Keratinocyte (primary cell): ENCODE data around the gene DLGAP1. TPM values are rescaled to one million over a fixed set of nuclear protein-coding genes. Genes with fewer than 3 reads are reported as not detected.

Experiments
- DNase-seq: peaks from one replicate; pipeline ENCODE4 v3.0.0-alpha.2; 2011; ENCODE audit warnings: low read depth, missing footprints, low spot score
- FAIRE-seq: peaks from 2 replicates; lab custom pipeline; 2011; peaks lifted over from hg19 to GRCh38; lab: Jason Lieb, UNC
- H2AFZ ChIP-seq: 2 replicates; pipeline ENCODE4 v1.6.0; 2012; ENCODE audit warnings: low read length, control low read depth, inconsistent platforms; ENCODE audit not compliant: control insufficient read depth
- H3K27ac ChIP-seq: 2 replicates; pipeline ENCODE4 v1.5.1; 2011; ENCODE audit warnings: low read length; ENCODE audit not compliant: control insufficient read depth, insufficient read depth
- H3K27me3 ChIP-seq: 3 replicates; pipeline ENCODE4 v1.6.0; 2011; ENCODE audit warnings: low read length; ENCODE audit not compliant: control insufficient read depth, insufficient read depth; ENCODE audit errors: extremely low read depth
- H3K36me3 ChIP-seq, 2 experiments: 2 replicates in 1 of 2; 3 replicates in 1 of 2; pipeline ENCODE4 v1.5.1; 2011; ENCODE audit warnings: low read length in 2 of 2, mild to moderate bottlenecking in 1 of 2; ENCODE audit not compliant: control insufficient read depth in 2 of 2, insufficient read depth in 2 of 2; ENCODE audit errors: extremely low read depth in 1 of 2
- H3K4me1 ChIP-seq: 3 replicates; pipeline ENCODE4 v1.5.1; 2011; ENCODE audit warnings: low read length; ENCODE audit not compliant: control insufficient read depth, insufficient read depth; ENCODE audit errors: extremely low read depth
- H3K4me2 ChIP-seq: 3 replicates; pipeline ENCODE4 v1.6.0; 2011; ENCODE audit warnings: low read depth, low read length; ENCODE audit not compliant: control insufficient read depth, insufficient read depth; ENCODE audit errors: extremely low read depth
- H3K4me3 ChIP-seq, 3 experiments: fragments of 200-600 bp in 1 of 3; sonication (generic) in 1 of 3; 2 replicates in 2 of 3; 3 replicates in 1 of 3; pipeline ENCODE4 v1.5.1; 2011 to 2016; ENCODE audit warnings: low read length in 3 of 3, mild to moderate bottlenecking in 3 of 3, control low read depth in 2 of 3, inconsistent platforms in 1 of 3, low read depth in 1 of 3, mixed read lengths in 1 of 3, mixed run types in 1 of 3, moderate library complexity in 1 of 3; ENCODE audit not compliant: control insufficient read depth in 2 of 3, insufficient read depth in 2 of 3; ENCODE audit errors: extremely low read depth in 1 of 3
- H3K79me2 ChIP-seq: 2 replicates; pipeline ENCODE4 v1.6.0; 2012; ENCODE audit warnings: low read length; ENCODE audit not compliant: control insufficient read depth, insufficient read depth
- H3K9ac ChIP-seq: 3 replicates; pipeline ENCODE4 v1.6.0; 2011; ENCODE audit warnings: low read length; ENCODE audit not compliant: control insufficient read depth, insufficient read depth; ENCODE audit errors: extremely low read depth
- H3K9me1 ChIP-seq: 3 replicates; pipeline ENCODE4 v1.6.0; 2011; ENCODE audit warnings: low read length; ENCODE audit not compliant: control insufficient read depth, insufficient read depth; ENCODE audit errors: extremely low read depth
- H3K9me3 ChIP-seq: 2 replicates; pipeline ENCODE4 v1.5.1; 2012; ENCODE audit warnings: low read depth, low read length; ENCODE audit not compliant: control insufficient read depth
- H4K20me1 ChIP-seq: 3 replicates; pipeline ENCODE4 v1.6.0; 2011; ENCODE audit warnings: low read length; ENCODE audit not compliant: control insufficient read depth, insufficient read depth; ENCODE audit errors: extremely low read depth
- CTCF ChIP-seq, 3 experiments: IDR thresholded peaks in 1 of 3; conservative IDR thresholded peaks in 1 of 3; optimal IDR thresholded peaks in 1 of 3; 2 replicates in 2 of 3; 3 replicates in 1 of 3; pipeline versions ENCODE3 to v1.5.1; 2011; ENCODE audit warnings: low read length in 3 of 3, mild to moderate bottlenecking in 3 of 3, moderate library complexity in 2 of 3, control low read depth in 1 of 3, inconsistent platforms in 1 of 3; ENCODE audit not compliant: insufficient read depth in 2 of 3; ENCODE audit errors: extremely low read depth in 1 of 3
- EZH2 ChIP-seq: IDR thresholded peaks from one replicate; pipeline ENCODE4 v1.6.1; 2012; ENCODE audit warnings: inconsistent platforms, mild to moderate bottlenecking, low read length, moderate library complexity
- dilution Hi-C: fragments of 300-500 bp; cut with MboI; formaldehyde crosslinking; loops from one replicate; pipeline ENCODE4 v1.7.0; 2020; ENCODE audit warnings: low sequenced_read_pairs; ENCODE audit not compliant: extremely low pct_ligation_motif_present
- polyA plus RNA-seq, 5 experiments: library from polyadenylated mRNA; depleted of rRNA in 3 of 5; stranded (reverse) in 3 of 5; stranded (forward) in 1 of 5; unstranded in 1 of 5; fragments of >200 nt; gene quantifications; 1 replicate in 1 of 5; 2 replicates in 3 of 5; 3 replicates in 1 of 5; pipeline versions ENCODE4 v1.2.1 to v1.2.3, GENCODE V29; 2011 to 2012; ENCODE audit warnings: missing spikeins in 2 of 5, low read depth in 1 of 5, low replicate concordance in 1 of 5

Gene DLGAP1
- polyA plus RNA-seq, 1 donor (not counting 4 experiments of a cell fraction or from before 2014, with no cell fraction given), result not detected

DNA sequence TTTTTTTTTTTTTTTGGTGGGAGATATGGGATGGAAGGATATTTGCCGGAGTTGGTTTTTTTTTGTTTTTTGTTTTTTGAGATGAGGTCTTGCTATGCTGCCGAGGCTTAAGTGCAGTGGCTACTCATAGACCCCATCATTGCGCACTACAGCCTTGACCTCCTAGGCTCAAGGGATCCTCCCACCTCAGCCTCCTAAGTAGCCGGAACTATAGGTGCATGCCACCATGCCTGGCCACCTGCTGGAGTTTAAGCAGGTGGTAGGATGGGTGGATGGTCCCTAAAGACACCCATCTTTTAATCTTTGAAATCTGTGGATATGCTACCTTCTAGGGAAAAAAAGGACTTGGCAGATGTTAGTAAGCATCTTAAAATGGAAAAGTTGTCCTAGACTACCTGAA, 835.4 kb downstream of the DLGAP1 start:
- H3K9ac ChIP-seq, result no peak overlapping the region
- no peak overlapping the region for H2AFZ ChIP-seq
- no peaks in the 10 kb centered on the region for H3K36me3 ChIP-seq
- no peaks in the 10 kb centered on the region for H3K9me1 ChIP-seq
- TF ChIP-seq EZH2, result no peak
- no peak for TF ChIP-seq CTCF (optimal IDR thresholded peaks at IDR 0.05 in 1 of 3, IDR thresholded peaks at IDR 0.05 in 1 of 3, conservative IDR thresholded peaks at IDR 0.05 in 1 of 3; ENCODE audit: extremely low read depth in 1 of 3, insufficient read depth in 2 of 3, low read length in 3 of 3)
- no peaks in the 10 kb centered on the region for H3K27me3 ChIP-seq
- peaks cover 28% of the 10 kb centered on the region for H3K4me1 ChIP-seq
- H3K4me3 ChIP-seq, result no peak overlapping the region
- no peaks in the 10 kb centered on the region for H3K9me3 ChIP-seq
- H3K27ac ChIP-seq, result no peak overlapping the region
- H4K20me1 ChIP-seq, result no peaks in the 10 kb centered on the region
- no peak overlapping the region for H3K4me2 ChIP-seq
- dilution Hi-C loops, result no loop called here
- no peaks in the 10 kb centered on the region for H3K79me2 ChIP-seq
- no peak for FAIRE-seq
- DNase-seq, result no peak

DNA sequence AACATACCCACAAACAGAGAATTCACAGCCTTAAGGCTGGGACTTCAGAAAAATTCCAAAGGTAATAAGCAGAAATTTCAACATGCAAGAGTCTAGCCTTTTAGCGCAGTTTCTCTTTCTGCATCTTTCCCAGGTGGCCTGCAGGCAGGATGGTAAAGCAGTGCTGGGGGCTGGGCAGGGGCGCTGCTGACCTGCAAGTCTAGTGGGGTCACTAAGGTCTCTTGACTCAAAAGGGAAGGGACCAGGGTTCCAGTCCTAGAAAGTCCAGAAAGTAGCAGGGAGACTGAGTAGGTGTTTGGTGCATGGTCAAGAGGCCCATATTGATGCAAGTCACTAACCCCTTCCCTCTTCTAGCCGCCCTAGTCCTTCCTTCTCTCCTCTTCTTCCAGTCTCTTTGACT, 835.9 kb downstream of the DLGAP1 start:
- no peak overlapping the region for H3K4me3 ChIP-seq
- no peaks in the 10 kb centered on the region for H3K79me2 ChIP-seq
- no peak overlapping the region for H3K4me2 ChIP-seq
- FAIRE-seq (no peak), DNase-seq (no peak)
- H2AFZ ChIP-seq, result no peak overlapping the region
- peaks cover 24% of the 10 kb centered on the region for H3K4me1 ChIP-seq
- H4K20me1 ChIP-seq, result no peaks in the 10 kb centered on the region
- dilution Hi-C loops, result no loop called here
- no peak overlapping the region for H3K9ac ChIP-seq
- H3K27ac ChIP-seq, result no peak overlapping the region
- H3K27me3 ChIP-seq, result no peaks in the 10 kb centered on the region
- no peak for TF ChIP-seq EZH2
- no peaks in the 10 kb centered on the region for H3K9me3 ChIP-seq
- H3K36me3 ChIP-seq, result no peaks in the 10 kb centered on the region
- no peaks in the 10 kb centered on the region for H3K9me1 ChIP-seq

DNA sequence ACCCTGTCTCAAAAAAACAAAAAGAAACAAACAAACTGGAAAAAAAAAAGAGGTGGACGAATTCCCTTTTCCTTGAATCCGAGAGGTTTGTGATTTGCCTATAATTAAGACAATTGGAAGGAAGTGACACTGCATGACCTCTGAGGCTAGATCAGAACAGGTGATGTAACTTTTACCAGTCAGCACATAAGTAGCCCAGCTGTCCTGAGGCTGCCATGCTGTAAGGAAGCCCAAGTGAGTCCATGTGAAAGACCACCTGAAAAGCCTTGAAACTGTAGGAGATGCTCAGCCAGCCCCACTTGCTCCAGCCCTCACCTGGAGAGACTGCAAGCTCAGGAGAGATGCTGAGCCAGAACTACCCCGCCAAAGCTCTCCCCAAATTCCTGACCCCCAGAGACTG, 838.4 kb downstream of the DLGAP1 start:
- H3K4me1 ChIP-seq, result peaks cover 9% of the 10 kb centered on the region
- no peaks in the 10 kb centered on the region for H3K9me3 ChIP-seq
- H3K27ac ChIP-seq, result no peak overlapping the region
- FAIRE-seq (no peak), DNase-seq (no peak)
- no peaks in the 10 kb centered on the region for H3K36me3 ChIP-seq
- no peaks in the 10 kb centered on the region for H3K79me2 ChIP-seq
- no peak overlapping the region for H2AFZ ChIP-seq
- dilution Hi-C loops, result no loop called here
- TF ChIP-seq EZH2, result no peak
- no peak for TF ChIP-seq CTCF (optimal IDR thresholded peaks at IDR 0.05 in 1 of 3, IDR thresholded peaks at IDR 0.05 in 1 of 3, conservative IDR thresholded peaks at IDR 0.05 in 1 of 3; ENCODE audit: extremely low read depth in 1 of 3, insufficient read depth in 2 of 3, low read length in 3 of 3)
- no peak overlapping the region for H3K4me3 ChIP-seq
- H3K9ac ChIP-seq, result no peak overlapping the region
- H3K27me3 ChIP-seq, result no peaks in the 10 kb centered on the region
- no peaks in the 10 kb centered on the region for H3K9me1 ChIP-seq
- H4K20me1 ChIP-seq, result no peaks in the 10 kb centered on the region
- H3K4me2 ChIP-seq, result no peak overlapping the region
